ENCODE results near the gene KLK12.

Gene KLK12

DNA sequence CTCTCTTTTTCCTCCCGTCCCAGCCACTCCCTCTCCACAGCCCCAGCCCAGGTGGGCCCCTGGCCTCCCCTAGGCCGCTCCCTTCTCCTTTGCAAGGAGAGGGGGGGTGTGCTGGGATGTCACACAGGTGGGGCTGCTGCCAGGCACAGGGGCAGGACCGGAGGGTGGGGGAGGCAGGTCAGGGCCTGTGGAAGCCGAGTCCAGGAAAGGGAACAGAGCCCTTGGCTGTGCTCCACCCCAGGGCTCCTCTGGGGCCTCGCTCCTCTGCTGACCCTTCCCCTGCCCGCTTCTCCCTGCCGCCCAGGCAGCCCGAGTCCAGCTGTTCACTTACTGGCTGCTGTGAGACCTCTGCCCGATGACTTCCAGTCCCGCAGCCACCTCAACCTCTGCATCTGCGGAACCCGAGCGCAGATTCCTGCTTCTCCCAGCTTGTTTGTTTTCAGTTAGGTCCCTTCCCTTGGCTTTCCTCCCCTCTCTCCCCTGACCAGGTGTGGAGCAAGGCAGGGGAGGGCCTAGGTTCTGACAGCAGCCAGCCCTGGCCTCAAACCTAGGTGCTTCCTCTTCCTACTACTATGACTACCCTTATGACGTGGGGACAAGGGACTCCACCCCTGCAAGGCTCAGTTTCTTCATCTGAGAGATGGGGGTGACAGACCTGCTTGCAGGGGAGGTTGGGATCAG is 7.5 kb downstream of the KLK12 start:
- Histone ChIP-seq H3K4me1 (ENCODE audit: low read depth, poor library complexity, severe bottlenecking) (no peaks in the 10 kb centered on the region), H3K79me2 (ENCODE audit: insufficient read depth, low read depth) (no peaks in the 10 kb centered on the region), H2AFZ (ENCODE audit: low read depth) (no peak overlapping the region), H3K27me3 (ENCODE audit: insufficient read depth, low read depth) (no peaks in the 10 kb centered on the region), H3K4me3 (IDR thresholded peaks at IDR 0.05; ENCODE audit: insufficient read depth, low read depth, low read length) (no peak overlapping the region), H3K36me3 (ENCODE audit: insufficient read depth) (no peaks in the 10 kb centered on the region), H4K20me1 (ENCODE audit: insufficient read depth) (no peaks in the 10 kb centered on the region), H3K4me2 (no peak overlapping the region), H3K9ac (no peak overlapping the region), H3K27ac (no peak overlapping the region)
- TF ChIP-seq CTCF (conservative IDR thresholded peaks at IDR 0.05; ENCODE audit: low read depth, low read length) = no peak

- no peaks in the 10 kb centered on the region for H3K79me2 ChIP-seq (ENCODE audit: insufficient read depth, low read depth)
- H3K27me3 ChIP-seq (ENCODE audit: insufficient read depth, low read depth) = peaks cover 2% of the 10 kb centered on the region; the same call in 1 of the 2 replicates
- H3K4me1 ChIP-seq (ENCODE audit: low read depth, poor library complexity, severe bottlenecking) = no peaks in the 10 kb centered on the region
- H3K9ac ChIP-seq = no peak within 1 kb of the TSS
- no peak within 1 kb of the TSS for H3K27ac ChIP-seq
- no peaks in the 10 kb centered on the region for H4K20me1 ChIP-seq (ENCODE audit: insufficient read depth)
- TF ChIP-seq CTCF (conservative IDR thresholded peaks at IDR 0.05; ENCODE audit: low read depth, low read length) = no peak
- H3K36me3 ChIP-seq (ENCODE audit: insufficient read depth) = no peaks in the 10 kb centered on the region
- no peak within 1 kb of the TSS for H2AFZ ChIP-seq (ENCODE audit: low read depth)
- no peak within 1 kb of the TSS for H3K4me3 ChIP-seq (IDR thresholded peaks at IDR 0.05; ENCODE audit: insufficient read depth, low read depth, low read length)
- H3K4me2 ChIP-seq = no peak within 1 kb of the TSS
Observed at GRCh38 chr19:51026554-51026831, 8.3 kb downstream of the KLK12 start, which contains the start of gene KLK11. Gene KLK11 (minus strand): TSS chr19:51026616. CDS start chr19:51025631, 985 bp downstream.

- Histone ChIP-seq H3K27ac (no peak overlapping the region), H3K9ac (no peak overlapping the region), H4K20me1 (ENCODE audit: insufficient read depth) (no peaks in the 10 kb centered on the region), H3K4me3 (IDR thresholded peaks at IDR 0.05; ENCODE audit: insufficient read depth, low read depth, low read length) (no peak overlapping the region), H3K36me3 (ENCODE audit: insufficient read depth) (no peaks in the 10 kb centered on the region), H3K27me3 (ENCODE audit: insufficient read depth, low read depth) (peaks cover 2% of the 10 kb centered on the region; the same call in 1 of the 2 replicates), H3K79me2 (ENCODE audit: insufficient read depth, low read depth) (no peaks in the 10 kb centered on the region), H3K4me1 (ENCODE audit: low read depth, poor library complexity, severe bottlenecking) (no peaks in the 10 kb centered on the region), H2AFZ (ENCODE audit: low read depth) (no peak overlapping the region), H3K4me2 (no peak overlapping the region)
- TF ChIP-seq CTCF (conservative IDR thresholded peaks at IDR 0.05; ENCODE audit: low read depth, low read length) = no peak
Observed at GRCh38 chr19:51025809-51026553, 8.8 kb downstream of the KLK12 start.

DNA sequence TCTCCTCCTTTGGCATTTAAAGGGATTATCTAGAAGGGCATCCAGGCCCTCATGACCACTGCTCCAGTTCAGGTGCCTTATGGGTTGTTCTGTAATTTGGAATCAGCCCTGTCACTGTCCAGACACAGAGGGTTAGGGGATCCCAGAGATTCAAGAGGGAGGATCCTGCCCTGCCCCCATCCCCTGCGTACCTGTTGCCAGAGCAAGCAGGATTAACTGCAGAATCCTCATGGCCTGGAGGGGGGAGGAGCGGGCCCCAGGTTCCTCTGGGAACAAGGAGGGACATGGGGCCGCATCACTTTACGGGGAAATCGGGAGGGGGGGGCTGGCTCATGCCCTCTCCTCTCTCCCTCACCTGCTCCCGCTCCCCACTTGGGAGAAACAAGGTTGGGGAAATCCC is 9.4 kb downstream of the KLK12 start:
- no peaks in the 10 kb centered on the region for H3K36me3 ChIP-seq (ENCODE audit: insufficient read depth)
- no peak overlapping the region for H3K9ac ChIP-seq
- no peak overlapping the region for H3K27ac ChIP-seq
- no peaks in the 10 kb centered on the region for H3K4me1 ChIP-seq (ENCODE audit: low read depth, poor library complexity, severe bottlenecking)
- no peak overlapping the region for H3K4me2 ChIP-seq
- no peak for TF ChIP-seq CTCF (conservative IDR thresholded peaks at IDR 0.05; ENCODE audit: low read depth, low read length)
- no peak overlapping the region for H2AFZ ChIP-seq (ENCODE audit: low read depth)
- no peaks in the 10 kb centered on the region for H3K79me2 ChIP-seq (ENCODE audit: insufficient read depth, low read depth)
- H3K4me3 ChIP-seq (IDR thresholded peaks at IDR 0.05; ENCODE audit: insufficient read depth, low read depth, low read length) = no peak overlapping the region
- peaks cover 2% of the 10 kb centered on the region; the same call in 1 of the 2 replicates for H3K27me3 ChIP-seq (ENCODE audit: insufficient read depth, low read depth)
- H4K20me1 ChIP-seq (ENCODE audit: insufficient read depth) = no peaks in the 10 kb centered on the region
